ENCODE data around the gene SMARCB1. TPM values are rescaled to one million over a fixed set of nuclear protein-coding genes. Genes with fewer than 3 reads are reported as not detected.
A peak's percentile ranks its signal among the peaks of the same experiment; 100 is the strongest.

Gene SMARCB1
- total RNA-seq, 2 donors from 2014 or later, result 41.4 to 45.9 TPM

DNA sequence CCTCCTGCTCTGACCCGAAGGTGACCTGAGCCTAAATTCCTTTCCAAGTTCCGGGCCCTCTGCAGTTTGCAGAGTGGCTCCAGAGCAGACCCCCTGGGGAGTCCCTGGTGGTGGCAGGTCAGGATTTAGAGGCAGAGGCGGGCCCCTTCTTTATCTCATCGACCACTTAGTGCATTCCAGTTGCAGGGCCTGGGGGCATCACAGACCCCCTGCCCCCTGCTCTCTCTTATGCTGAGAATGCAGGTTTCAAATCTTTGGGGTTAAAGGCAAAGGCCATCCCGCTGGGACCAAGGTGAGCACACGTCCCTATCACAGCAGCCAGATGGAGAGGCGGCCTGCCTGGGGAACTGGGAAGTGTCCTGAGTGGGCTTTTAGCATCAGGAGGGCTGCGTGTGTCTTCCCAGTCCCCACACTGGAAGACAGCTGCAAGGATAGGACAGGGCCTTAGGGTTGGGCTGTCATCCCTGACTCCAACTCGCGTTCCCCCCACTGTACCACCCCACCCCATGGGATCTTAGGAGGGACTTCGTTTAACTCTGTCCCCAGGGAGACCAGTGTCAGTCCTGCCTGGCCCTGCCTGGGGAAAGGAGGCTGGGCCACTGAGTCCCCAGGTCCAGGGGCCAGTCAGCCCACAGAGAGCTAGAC is 40.7 kb downstream of the SMARCB1 start:
- TF ChIP-seq, protein P1, sequence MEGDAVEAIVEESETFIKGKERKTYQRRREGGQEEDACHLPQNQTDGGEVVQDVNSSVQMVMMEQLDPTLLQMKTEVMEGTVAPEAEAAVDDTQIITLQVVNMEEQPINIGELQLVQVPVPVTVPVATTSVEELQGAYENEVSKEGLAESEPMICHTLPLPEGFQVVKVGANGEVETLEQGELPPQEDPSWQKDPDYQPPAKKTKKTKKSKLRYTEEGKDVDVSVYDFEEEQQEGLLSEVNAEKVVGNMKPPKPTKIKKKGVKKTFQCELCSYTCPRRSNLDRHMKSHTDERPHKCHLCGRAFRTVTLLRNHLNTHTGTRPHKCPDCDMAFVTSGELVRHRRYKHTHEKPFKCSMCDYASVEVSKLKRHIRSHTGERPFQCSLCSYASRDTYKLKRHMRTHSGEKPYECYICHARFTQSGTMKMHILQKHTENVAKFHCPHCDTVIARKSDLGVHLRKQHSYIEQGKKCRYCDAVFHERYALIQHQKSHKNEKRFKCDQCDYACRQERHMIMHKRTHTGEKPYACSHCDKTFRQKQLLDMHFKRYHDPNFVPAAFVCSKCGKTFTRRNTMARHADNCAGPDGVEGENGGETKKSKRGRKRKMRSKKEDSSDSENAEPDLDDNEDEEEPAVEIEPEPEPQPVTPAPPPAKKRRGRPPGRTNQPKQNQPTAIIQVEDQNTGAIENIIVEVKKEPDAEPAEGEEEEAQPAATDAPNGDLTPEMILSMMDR (IDR thresholded peaks at IDR 0.05), result no peak
- no peaks in the 10 kb centered on the region for H3K27me3 ChIP-seq
- peak overlapping the region; percentile 84 to 90 for H3K27ac ChIP-seq
- DNase-seq (ENCODE audit: low spot score), result no peak
- H3K36me3 ChIP-seq, result peaks cover 58% of the 10 kb centered on the region
- H3K4me1 ChIP-seq, result peaks cover 0 to 92% of the 10 kb centered on the region in 2 donors
- H3K9me3 ChIP-seq, result no peaks in the 10 kb centered on the region
- no peak overlapping the region for H3K4me3 ChIP-seq

GRCh38 chr22:23828800-23829680 is 42.3 kb downstream of the SMARCB1 start:
- peaks cover 0 to 92% of the 10 kb centered on the region in 2 donors for H3K4me1 ChIP-seq
- no peaks in the 10 kb centered on the region for H3K9me3 ChIP-seq

DNA sequence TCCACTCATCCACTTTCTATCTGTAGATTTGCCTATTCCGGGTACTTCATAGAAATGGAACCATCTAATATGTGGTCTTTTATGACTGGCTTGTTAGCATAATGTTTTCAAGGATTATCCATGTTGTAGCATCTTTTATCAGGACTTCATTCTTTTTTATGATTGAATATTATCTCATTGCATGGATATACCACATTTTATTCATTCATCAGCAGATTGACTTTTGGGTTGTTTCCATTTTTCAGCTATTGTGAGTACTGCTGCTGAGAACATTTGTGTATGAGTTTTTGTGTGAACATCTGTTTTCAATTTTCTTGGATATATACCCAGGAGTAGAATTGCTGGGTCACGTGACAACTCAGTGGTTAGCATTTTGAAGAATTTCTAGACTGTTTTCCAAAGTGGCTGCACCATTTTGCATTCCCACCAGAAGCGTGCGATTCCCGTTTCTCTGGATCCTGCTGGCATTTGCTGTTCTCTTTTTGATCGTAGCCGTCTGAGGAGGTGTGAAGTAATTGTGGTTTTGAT is 43.1 kb downstream of the SMARCB1 start:
- peaks cover 0 to 92% of the 10 kb centered on the region in 2 donors for H3K4me1 ChIP-seq

More at GRCh38 chr22:23828800-23829680, 42.3 kb downstream of the SMARCB1 start:
- Histone ChIP-seq H3K36me3 (peaks cover 53% of the 10 kb centered on the region), H3K27ac (peak overlapping the region; percentile 84 to 90), H3K4me3 (no peak overlapping the region), H3K27me3 (no peaks in the 10 kb centered on the region)
- TF ChIP-seq, protein P1 (IDR thresholded peaks at IDR 0.05), result no peak
- peak; percentile 73 for DNase-seq (ENCODE audit: low spot score)

GRCh38 chr22:23831261-23831660 is 44.5 kb downstream of the SMARCB1 start:
- TF ChIP-seq, protein P1 (IDR thresholded peaks at IDR 0.05), result no peak
- H3K27me3 ChIP-seq, result no peaks in the 10 kb centered on the region
- peak overlapping the region; percentile 88 to 90 for H3K27ac ChIP-seq
- H3K9me3 ChIP-seq, result no peaks in the 10 kb centered on the region
- DNase-seq (ENCODE audit: low spot score), result no peak
- peaks cover 0 to 91% of the 10 kb centered on the region in 2 donors for H3K4me1 ChIP-seq
- H3K36me3 ChIP-seq, result peaks cover 33% of the 10 kb centered on the region
- no peak overlapping the region for H3K4me3 ChIP-seq

More for the DNA sequence above, 43.1 kb downstream of the SMARCB1 start:
- Histone ChIP-seq H3K9me3 (no peaks in the 10 kb centered on the region), H3K36me3 (peaks cover 46% of the 10 kb centered on the region), H3K27ac (peak overlapping the region; percentile 84 to 90), H3K4me3 (no peak overlapping the region), H3K27me3 (no peaks in the 10 kb centered on the region)
- no peak for DNase-seq (ENCODE audit: low spot score)
- TF ChIP-seq, protein P1 (IDR thresholded peaks at IDR 0.05), result no peak

- TF ChIP-seq, protein P1 (IDR thresholded peaks at IDR 0.05), result no peak
- H3K27me3 ChIP-seq, result no peaks in the 10 kb centered on the region
- DNase-seq (ENCODE audit: low spot score), result no peak
- no peak overlapping the region for H3K4me3 ChIP-seq
- no peaks in the 10 kb centered on the region for H3K9me3 ChIP-seq
- H3K27ac ChIP-seq, result peak overlapping the region; percentile 88 to 90
- H3K36me3 ChIP-seq, result peaks cover 27% of the 10 kb centered on the region
- peaks cover 0 to 90% of the 10 kb centered on the region in 2 donors for H3K4me1 ChIP-seq
Measured at GRCh38 chr22:23831781-23832180, 45.0 kb downstream of the SMARCB1 start.

Data from right atrium auricular region (tissue), 2 donors.